ENCODE data around the gene COL4A1.

COL4A1 gene

GRCh38 chr13:110308656-110309359 is 1.9 kb upstream of the COL4A1 start:
- no peak for DNase-seq (ENCODE audit: low read depth)

- no peak for DNase-seq (ENCODE audit: low read depth)
These were observed 1.1 kb upstream of the COL4A1 start for GRCh38 chr13:110307767-110308655.

GRCh38 chr13:110306340-110306959 is 507 bp downstream of the COL4A1 start:
- no peak for DNase-seq (ENCODE audit: low read depth)

GRCh38 chr13:110305949-110306339 is 1.0 kb downstream of the COL4A1 start:
- DNase-seq (ENCODE audit: low read depth), result no peak

GRCh38 chr13:110305544-110305943 is 1.4 kb downstream of the COL4A1 start:
- DNase-seq (ENCODE audit: low read depth), result no peak

GRCh38 chr13:110305001-110305400 is 2.0 kb downstream of the COL4A1 start:
- no peak for DNase-seq (ENCODE audit: low read depth)

GRCh38 chr13:110304256-110304655 is 2.7 kb downstream of the COL4A1 start:
- DNase-seq (ENCODE audit: low read depth), result no peak

- no peak for DNase-seq (ENCODE audit: low read depth)
These were observed 3.3 kb downstream of the COL4A1 start for GRCh38 chr13:110303644-110304043.

GRCh38 chr13:110302997-110303396 is 4.0 kb downstream of the COL4A1 start:
- no peak for DNase-seq (ENCODE audit: low read depth)

GRCh38 chr13:110301606-110302553 is 5.1 kb downstream of the COL4A1 start:
- DNase-seq (ENCODE audit: low read depth), result no peak

- no peak for DNase-seq (ENCODE audit: low read depth)
These were observed 5.9 kb downstream of the COL4A1 start for GRCh38 chr13:110301083-110301482.

- DNase-seq (ENCODE audit: low read depth), result no peak
These were observed 6.7 kb downstream of the COL4A1 start for GRCh38 chr13:110300090-110300815.

- no peak for DNase-seq (ENCODE audit: low read depth)
These were observed 7.6 kb downstream of the COL4A1 start for GRCh38 chr13:110299283-110299840.

GRCh38 chr13:110298505-110299282 is 8.3 kb downstream of the COL4A1 start:
- DNase-seq (ENCODE audit: low read depth), result no peak

- no peak for DNase-seq (ENCODE audit: low read depth)
These were observed 9.0 kb downstream of the COL4A1 start for GRCh38 chr13:110297766-110298504.

GRCh38 chr13:110297011-110297410 is 9.9 kb downstream of the COL4A1 start:
- no peak for DNase-seq (ENCODE audit: low read depth)

- no peak for DNase-seq (ENCODE audit: low read depth)
These were observed 12.3 kb downstream of the COL4A1 start for GRCh38 chr13:110294622-110295021.

- DNase-seq (ENCODE audit: low read depth), result no peak
These were observed 12.8 kb downstream of the COL4A1 start for GRCh38 chr13:110294146-110294545.

- no peak for DNase-seq (ENCODE audit: low read depth)
These were observed 13.3 kb downstream of the COL4A1 start for GRCh38 chr13:110293649-110294048.

All from activated T-helper 9 cell treated with anti-CD3 and anti-CD28 coated beads, Interleukin-2, amount 50 U/mL, for 16 hours (primary cell).